SH-SY5Y (cell line): Measurements from ENCODE around the gene BDKRB2.

Experiments
- GATA2 ChIP-seq: IDR thresholded peaks from 2 replicates; pipeline ENCODE4 v1.6.1; 2011; ENCODE audit warnings: mild to moderate bottlenecking, low read depth, low read length
- GATA3 ChIP-seq: IDR thresholded peaks from 2 replicates; pipeline ENCODE4 v1.6.1; 2011; ENCODE audit warnings: low read depth, mild to moderate bottlenecking, low read length, moderate library complexity

GRCh38 chr14:96202441-96203094, 2.1 kb upstream of the BDKRB2 start:
- TF ChIP-seq GATA2 = no peak
- no peak for TF ChIP-seq GATA3
